NB4 (cell line): ENCODE data around the gene MET.

Experiments used
- DNase-seq: peaks from one replicate; pipeline ENCODE4 v3.0.0; 2010; ENCODE audit warnings: low read depth
- H3K4me3 ChIP-seq: one replicate; pipeline ENCODE4 v1.5.1; 2011; ENCODE audit warnings: mild to moderate bottlenecking, low read depth, low read length, moderate library complexity
- CTCF ChIP-seq: IDR thresholded peaks from one replicate; pipeline ENCODE4 v1.5.1; 2012; ENCODE audit warnings: low read depth, low read length
- MAX ChIP-seq: IDR thresholded peaks from 2 replicates; pipeline ENCODE4 v1.6.1; 2011; ENCODE audit warnings: low read depth, low read length
- MYC ChIP-seq: IDR thresholded peaks from 2 replicates; pipeline ENCODE4 v1.6.1; 2011; ENCODE audit warnings: low read depth, low read length
- POLR2A ChIP-seq: IDR thresholded peaks from 2 replicates; pipeline ENCODE4 v1.6.1; 2011; ENCODE audit warnings: mild to moderate bottlenecking; ENCODE audit not compliant: insufficient read length; ENCODE audit errors: extremely low read depth

MET gene

GRCh38 chr7:116730097-116731022 is 58.4 kb downstream of the MET start:
- no peak for TF ChIP-seq MAX
- no peak for TF ChIP-seq POLR2A
- no peak for TF ChIP-seq CTCF
- TF ChIP-seq MYC, result no peak
- DNase-seq, result no peak
- H3K4me3 ChIP-seq, result no peak overlapping the region

GRCh38 chr7:116731023-116731395 is 59.0 kb downstream of the MET start:
- DNase-seq, result no peak
- H3K4me3 ChIP-seq, result no peak overlapping the region
- no peak for TF ChIP-seq POLR2A
- TF ChIP-seq CTCF, result no peak
- no peak for TF ChIP-seq MAX
- TF ChIP-seq MYC, result no peak

GRCh38 chr7:116731445-116732335 is 59.7 kb downstream of the MET start:
- H3K4me3 ChIP-seq, result no peak overlapping the region
- TF ChIP-seq CTCF (no peak), MYC (no peak), POLR2A (no peak), MAX (no peak)
- DNase-seq, result no peak

- TF ChIP-seq POLR2A (no peak), CTCF (no peak), MAX (no peak), MYC (no peak)
- DNase-seq, result no peak
- no peak overlapping the region for H3K4me3 ChIP-seq
These were observed 61.0 kb downstream of the MET start for GRCh38 chr7:116732788-116733694.
